H9 (cell line): ENCODE measurements around the gene MICALL2. TPM values are rescaled to one million over a fixed set of nuclear protein-coding genes. Genes with fewer than 3 reads are reported as not detected.

ENCODE experiments used
- DNase-seq: peaks from one replicate; pipeline ENCODE4 v3.0.0-alpha.2; 2017
- H2AFZ ChIP-seq: one replicate; pipeline ENCODE4 v1.6.1; 2013; ENCODE audit warnings: mild to moderate bottlenecking, low read length, control low read depth, moderate library complexity
- H2AK5ac ChIP-seq: 2 replicates; pipeline ENCODE4 v1.6.1; 2013; ENCODE audit warnings: low read length, control low read depth, mixed read lengths; ENCODE audit not compliant: insufficient read length
- H2BK120ac ChIP-seq: one replicate; pipeline ENCODE4 v1.6.1; 2013; ENCODE audit warnings: low read depth, mild to moderate bottlenecking, low read length, control low read depth, inconsistent platforms; ENCODE audit not compliant: poor library complexity, severe bottlenecking
- H2BK12ac ChIP-seq: 2 replicates; pipeline ENCODE4 v1.6.1; 2013; ENCODE audit warnings: low read length, control low read depth, mixed read lengths, low read depth; ENCODE audit not compliant: insufficient read length
- H2BK15ac ChIP-seq: 2 replicates; pipeline ENCODE4 v1.6.1; 2013; ENCODE audit warnings: low read depth, low read length, control low read depth
- H2BK20ac ChIP-seq: one replicate; pipeline ENCODE4 v1.6.1; 2013; ENCODE audit warnings: low read depth, mild to moderate bottlenecking, low read length, control low read depth, inconsistent platforms; ENCODE audit not compliant: poor library complexity, severe bottlenecking
- H2BK5ac ChIP-seq: 2 replicates; pipeline ENCODE4 v1.6.1; 2013; ENCODE audit warnings: low read length, control low read depth, mixed read lengths; ENCODE audit not compliant: insufficient read length
- H3K14ac ChIP-seq: 2 replicates; pipeline ENCODE4 v1.6.1; 2013; ENCODE audit warnings: low read length, control low read depth; ENCODE audit not compliant: insufficient read depth
- H3K18ac ChIP-seq: 2 replicates; pipeline ENCODE4 v1.6.1; 2013; ENCODE audit warnings: low read depth, mild to moderate bottlenecking, mixed read lengths, low read length, control low read depth; ENCODE audit not compliant: insufficient read length
- H3K23ac ChIP-seq: 2 replicates; pipeline ENCODE4 v1.6.1; 2013; ENCODE audit warnings: low read length, control low read depth, mixed read lengths, low read depth; ENCODE audit not compliant: insufficient read length
- H3K23me2 ChIP-seq: 2 replicates; pipeline ENCODE4 v1.6.1; 2013; ENCODE audit warnings: low read depth, mild to moderate bottlenecking, mixed read lengths, low read length, control low read depth; ENCODE audit not compliant: insufficient read length, poor library complexity, severe bottlenecking
- H3K27ac ChIP-seq: 2 replicates; pipeline ENCODE4 v1.5.1; 2013; ENCODE audit warnings: low read length, control low read depth, mixed read lengths, low read depth; ENCODE audit not compliant: insufficient read length
- H3K27me3 ChIP-seq: 2 replicates; pipeline ENCODE4 v1.6.1; 2013; ENCODE audit warnings: low read length, control low read depth, inconsistent platforms; ENCODE audit not compliant: insufficient read depth
- H3K4ac ChIP-seq: 2 replicates; pipeline ENCODE4 v1.6.1; 2013; ENCODE audit warnings: low read depth, mild to moderate bottlenecking, control low read depth, inconsistent platforms, low read length, moderate library complexity
- H3K4me1 ChIP-seq: 2 replicates; pipeline ENCODE4 v1.6.1; 2013; ENCODE audit warnings: low read length, control low read depth, inconsistent platforms; ENCODE audit not compliant: insufficient read depth
- H3K4me2 ChIP-seq: 2 replicates; pipeline ENCODE4 v1.6.1; 2013; ENCODE audit warnings: low read length, control low read depth, mixed read lengths; ENCODE audit not compliant: insufficient read length, insufficient read depth
- H3K56ac ChIP-seq: 2 replicates; pipeline ENCODE4 v1.6.1; 2013; ENCODE audit warnings: low read depth, mild to moderate bottlenecking, mixed read lengths, low read length, control low read depth; ENCODE audit not compliant: insufficient read length
- H3K79me1 ChIP-seq: 2 replicates; pipeline ENCODE4 v1.6.1; 2013; ENCODE audit warnings: low read depth, mild to moderate bottlenecking, moderate library complexity, low read length, control low read depth, inconsistent platforms; ENCODE audit not compliant: insufficient read depth, poor library complexity, severe bottlenecking
- H3K79me2 ChIP-seq: 2 replicates; pipeline ENCODE4 v1.6.1; 2013; ENCODE audit warnings: low read length, control low read depth, inconsistent platforms; ENCODE audit not compliant: insufficient read depth
- H3K9ac ChIP-seq: 2 replicates; pipeline ENCODE4 v1.6.1; 2013; ENCODE audit warnings: low read length, control low read depth, mixed read lengths; ENCODE audit not compliant: insufficient read length; ENCODE audit errors: extremely low read depth
- H3K9me3 ChIP-seq: one replicate; pipeline ENCODE4 v1.6.1; 2013; ENCODE audit warnings: low read depth, low read length, inconsistent platforms; ENCODE audit not compliant: control insufficient read depth
- H3T11ph ChIP-seq: one replicate; pipeline ENCODE4 v1.6.1; 2013; ENCODE audit warnings: mild to moderate bottlenecking, low read length, control low read depth, inconsistent platforms
- H4K20me1 ChIP-seq: one replicate; pipeline ENCODE4 v1.6.1; 2013; ENCODE audit not compliant: control insufficient read depth, insufficient read length, insufficient read depth
- H4K5ac ChIP-seq: 2 replicates; pipeline ENCODE4 v1.6.1; 2013; ENCODE audit warnings: low read depth, mild to moderate bottlenecking, mixed read lengths, low read length, control low read depth; ENCODE audit not compliant: insufficient read length
- H4K8ac ChIP-seq: replicated peaks from 2 replicates; pipeline ENCODE4 v1.6.1; 2013; ENCODE audit warnings: low read length, control low read depth, mixed read lengths, low read depth; ENCODE audit not compliant: insufficient read length
- H4K91ac ChIP-seq: 2 replicates; pipeline ENCODE4 v1.6.1; 2013; ENCODE audit warnings: low read depth, mild to moderate bottlenecking, moderate library complexity, mixed read lengths, low read length, control low read depth; ENCODE audit not compliant: insufficient read length
- H3K27ac Mint-ChIP-seq, 3 experiments: 2 replicates in 2 of 3; 3 replicates in 1 of 3; pipeline ENCODE4 v1.8.0; 2020 to 2021; ENCODE audit warnings: mixed read lengths in 3 of 3, mild to moderate bottlenecking in 1 of 3, moderate library complexity in 1 of 3
- H3K27me3 Mint-ChIP-seq: 2 replicates; pipeline ENCODE4 v1.8.0; 2021; ENCODE audit warnings: low read depth, mild to moderate bottlenecking, moderate library complexity, mixed read lengths
- H3K36me3 Mint-ChIP-seq, 3 experiments: 2 replicates in 2 of 3; 3 replicates in 1 of 3; pipeline ENCODE4 v1.8.0; 2020 to 2021; ENCODE audit warnings: low read depth in 3 of 3, mixed read lengths in 3 of 3; ENCODE audit not compliant: insufficient read depth in 1 of 3
- H3K4me1 Mint-ChIP-seq, 2 experiments: 2 replicates each; pipeline ENCODE4 v1.8.0; 2020; ENCODE audit warnings: mixed read lengths in 2 of 2
- H3K4me3 Mint-ChIP-seq, 2 experiments: 2 replicates in 1 of 2; 3 replicates in 1 of 2; pipeline ENCODE4 v1.8.0; 2020 to 2021; ENCODE audit warnings: mild to moderate bottlenecking in 2 of 2, mixed read lengths in 2 of 2, moderate library complexity in 1 of 2
- H3K9me3 Mint-ChIP-seq, 2 experiments: 2 replicates in 1 of 2; 3 replicates in 1 of 2; pipeline ENCODE4 v1.8.0; 2020; ENCODE audit warnings: mild to moderate bottlenecking in 2 of 2, mixed read lengths in 2 of 2, moderate library complexity in 1 of 2
- CTCF ChIP-seq: fragments of 200-600 bp; sonication (generic); conservative IDR thresholded peaks from 3 replicates; pipeline ENCODE4 v1.8.0; 2021; ENCODE audit warnings: antibody characterized with exemption, mild to moderate bottlenecking
- WGBS: extraction: QIAGEN DNeasy Blood & Tissue Kit; methylation state at CpG from one replicate; pipeline ENCODE4 v1.1.7; 2013; ENCODE audit warnings: missing lambda C conversion rate, low lambda C conversion rate, mixed read lengths; ENCODE audit not compliant: insufficient read length; ENCODE audit errors: extremely low coverage; 5-methylcytosine and 5-hydroxymethylcytosine counted together
- total RNA-seq: library from RNA; stranded (reverse); gene quantifications from 2 replicates; pipeline ENCODE4 v1.2.1, GENCODE V29; 2021

Gene MICALL2
- total RNA-seq, 1 experiment from 2014 or later: 7.1 TPM

- Histone ChIP-seq H3K9me3 (no peaks in the 10 kb centered on the region), H3K23ac (no peak overlapping the region)
These were observed 19.6 kb downstream of the MICALL2 start for GRCh38 chr7:1439373-1440363.

More at GRCh38 chr7:1439373-1440363, 19.6 kb downstream of the MICALL2 start:
- H2BK20ac ChIP-seq: no peak overlapping the region
- H4K20me1 ChIP-seq: no peaks in the 10 kb centered on the region
- no peaks in the 10 kb centered on the region for H3K4me1 ChIP-seq
- Mint-ChIP-seq H3K4me1 (peaks cover 3% of the 10 kb centered on the region in 2 experiments; a peak in 1 of 4 replicates), H3K9me3 (no peaks in the 10 kb centered on the region), H3K27ac (no peak overlapping the region), H3K4me3 (no peak overlapping the region), H3K27me3 (no peaks in the 10 kb centered on the region), H3K36me3 (no peaks in the 10 kb centered on the region)
- H3K79me2 ChIP-seq: no peaks in the 10 kb centered on the region
- H3K4ac ChIP-seq: no peak overlapping the region
- H4K8ac ChIP-seq: peak overlapping the region; percentile 5
- no peak overlapping the region for H4K5ac ChIP-seq
- no peak overlapping the region for H2BK12ac ChIP-seq
- H2AK5ac ChIP-seq: no peak overlapping the region
- no peak overlapping the region for H3K9ac ChIP-seq
- no peak overlapping the region for H2AFZ ChIP-seq
- no peak for DNase-seq
- no peak overlapping the region for H2BK5ac ChIP-seq
- no peaks in the 10 kb centered on the region for H3K27me3 ChIP-seq
- no peak overlapping the region for H2BK15ac ChIP-seq
- H3K4me2 ChIP-seq: no peak overlapping the region
- peak; percentile 21; the same call in 1 of the 3 replicates for TF ChIP-seq CTCF
- no peak overlapping the region for H3K56ac ChIP-seq
- no peak overlapping the region for H4K91ac ChIP-seq
- H2BK120ac ChIP-seq: no peak overlapping the region
- H3K18ac ChIP-seq: peak overlapping the region; percentile 3
- no peaks in the 10 kb centered on the region for H3K79me1 ChIP-seq
- no peak overlapping the region for H3T11ph ChIP-seq
- H3K23me2 ChIP-seq: no peaks in the 10 kb centered on the region
- H3K27ac ChIP-seq: no peak overlapping the region
- H3K14ac ChIP-seq: no peak overlapping the region
- WGBS: no CpG with 5 or more reads among the region's 31 CpGs
